GM23248 (cell line): Measurements from ENCODE around the gene CYB5D1.

Experiments used
- EZH2 ChIP-seq: fragments of 200-600 bp; sonication (generic); IDR thresholded peaks from 2 replicates; pipeline ENCODE4 v1.6.1; 2018; ENCODE audit warnings: antibody characterized with exemption, mild to moderate bottlenecking; ENCODE audit not compliant: insufficient read depth, poor library complexity, severe bottlenecking
- EZH2phosphoT487 ChIP-seq: fragments of 200-600 bp; sonication (generic); IDR thresholded peaks from 2 replicates; pipeline ENCODE4 v1.6.1; 2018; ENCODE audit warnings: antibody characterized with exemption, moderate library complexity, mild to moderate bottlenecking, low read depth; ENCODE audit not compliant: insufficient read depth

- no peak for TF ChIP-seq EZH2phosphoT487
- no peak for TF ChIP-seq EZH2
These were observed 4.1 kb upstream of the CYB5D1 start for GRCh38 chr17:7853691-7854038.
